Epithelial cell of esophagus (primary cell): ENCODE data around the gene ZNF674.
A peak's percentile ranks its signal among the peaks of the same experiment; 100 is the strongest.

Source experiments
- DNase-seq: peaks from one replicate; pipeline ENCODE4 v3.0.0; 2010; ENCODE audit warnings: low read depth
- H3K4me3 ChIP-seq: 2 replicates; pipeline ENCODE4 v1.5.1; 2011; ENCODE audit warnings: mild to moderate bottlenecking, low read length, control low read depth
- CTCF ChIP-seq: IDR thresholded peaks from 2 replicates; pipeline ENCODE4 v1.5.1; 2011; ENCODE audit warnings: low read depth, mild to moderate bottlenecking, low read length, control low read depth, inconsistent platforms; ENCODE audit not compliant: insufficient read depth; ENCODE audit errors: missing control alignments

The ZNF674 gene

DNA sequence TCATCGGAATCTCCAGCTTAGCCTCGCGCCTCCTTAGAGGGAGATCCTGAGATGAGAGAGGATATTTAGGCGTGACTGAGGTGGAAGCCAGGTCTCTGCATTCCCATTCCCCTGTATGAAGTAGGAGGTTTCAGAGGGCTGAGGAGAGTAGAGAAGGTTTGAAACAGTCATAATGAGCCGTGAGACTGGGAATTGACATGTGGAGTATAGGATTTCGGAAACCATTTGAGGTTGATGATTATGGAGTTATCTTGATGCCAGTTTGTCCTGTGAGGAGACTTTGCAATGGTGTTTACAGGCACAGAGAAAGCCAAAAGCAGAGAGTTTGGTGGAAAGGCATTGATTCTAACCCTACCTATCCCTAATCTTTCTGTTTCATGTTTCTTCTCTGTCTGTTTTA, 30.4 kb upstream of the ZNF674 start:
- H3K4me3 ChIP-seq: no peak overlapping the region
- DNase-seq: peak; percentile 4
- TF ChIP-seq CTCF: no peak

DNA sequence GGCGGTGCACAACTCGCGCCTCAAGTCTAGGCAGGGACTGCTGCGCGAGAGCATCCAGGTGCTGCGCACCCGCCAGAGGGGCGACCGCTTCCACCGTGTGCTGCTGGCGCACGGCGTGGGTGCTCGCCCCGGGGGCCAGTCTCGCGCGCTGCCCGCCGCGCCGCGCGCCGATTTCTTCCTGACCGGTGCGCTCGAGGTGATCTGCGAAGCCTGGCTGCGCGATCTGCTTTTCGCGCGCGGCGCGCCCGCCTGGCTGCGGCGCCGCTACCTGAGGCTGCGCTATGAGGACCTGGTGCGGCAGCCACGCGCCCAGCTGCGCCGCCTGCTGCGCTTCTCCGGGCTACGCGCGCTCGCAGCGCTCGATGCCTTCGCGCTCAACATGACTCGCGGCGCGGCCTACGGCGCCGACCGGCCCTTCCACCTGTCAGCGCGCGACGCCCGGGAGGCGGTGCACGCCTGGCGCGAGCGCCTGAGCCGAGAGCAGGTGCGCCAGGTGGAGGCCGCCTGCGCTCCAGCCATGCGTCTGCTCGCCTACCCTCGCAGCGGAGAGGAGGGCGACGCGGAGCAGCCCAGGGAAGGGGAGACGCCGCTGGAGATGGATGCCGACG, 29.7 kb upstream of the ZNF674 start:
- DNase-seq: peak; percentile 49

GRCh38 chrX:46573892-46574773, 28.9 kb upstream of the ZNF674 start:
- peak overlapping the region; percentile 38 for H3K4me3 ChIP-seq
- peak; percentile 67 for DNase-seq
- no peak for TF ChIP-seq CTCF

More for the DNA sequence above, 29.7 kb upstream of the ZNF674 start:
- no peak for TF ChIP-seq CTCF
- peak overlapping the region; percentile 38 for H3K4me3 ChIP-seq

- DNase-seq: peak; percentile 59
- no peak for TF ChIP-seq CTCF
- peak within 1 kb of the TSS; percentile 38 for H3K4me3 ChIP-seq
These were observed 28.2 kb upstream of the ZNF674 start, which contains the start of gene CHST7 for GRCh38 chrX:46573331-46573891. Gene CHST7, plus strand, starts transcription at chrX:46573765. Its CDS starts 167 bp downstream, at chrX:46573932.

GRCh38 chrX:46572340-46572936, 27.2 kb upstream of the ZNF674 start:
- TF ChIP-seq CTCF: peak; percentile 6
- H3K4me3 ChIP-seq: no peak overlapping the region
- DNase-seq: peak; percentile 12

- no peak for TF ChIP-seq CTCF
- no peak overlapping the region for H3K4me3 ChIP-seq
- no peak for DNase-seq
These were observed 26.5 kb upstream of the ZNF674 start for GRCh38 chrX:46571423-46572339.
